Activated naive CD4-positive, alpha-beta T cell treated with anti-CD3 and anti-CD28 coated beads, Interleukin-2, amount 50 U/mL, for 72 hours (primary cell): Measurements from ENCODE around the gene ITM2C. TPM values are rescaled to one million over a fixed set of nuclear protein-coding genes. Genes with fewer than 3 reads are reported as not detected.
A peak's percentile ranks its signal among the peaks of the same experiment; 100 is the strongest.

Experiments used
- ATAC-seq, 2 donors: fragments of 150-1000 bp; cut with Tn5 transposase; 2 replicates each; pipeline ENCODE4 v1.10.0; 2021; ENCODE audit warnings: mild to moderate bottlenecking in 2 of 2, moderate library complexity in 2 of 2
- DNase-seq, 2 donors: peaks; one replicate each; pipeline ENCODE4 v3.0.0; 2021 to 2022; ENCODE audit warnings: low spot score in 2 of 2
- H3K27ac Mint-ChIP-seq, 2 donors: one replicate each; pipeline ENCODE4 v1.8.0; 2022; ENCODE audit warnings: mild to moderate bottlenecking in 2 of 2, mixed read lengths in 2 of 2
- H3K36me3 Mint-ChIP-seq, 2 donors: one replicate each; pipeline ENCODE4 v1.8.0; 2022; ENCODE audit warnings: mixed read lengths in 2 of 2
- H3K9me3 Mint-ChIP-seq, 2 donors: one replicate each; pipeline ENCODE4 v1.8.0; 2022; ENCODE audit warnings: mixed read lengths in 2 of 2
- total RNA-seq, 2 donors: library from RNA; stranded (reverse); gene quantifications; one replicate each; pipeline ENCODE4 v1.2.3, GENCODE V29; 2022

The ITM2C gene
- total RNA-seq, 2 donors from 2014 or later: 18.4 to 90.2 TPM

- DNase-seq: peak in 1 of 2 donors; percentile 61
- Mint-ChIP-seq H3K9me3 (no peaks in the 10 kb centered on the region), H3K36me3 (no peaks in the 10 kb centered on the region), H3K27ac (peak overlapping the region; percentile 61 to 86)
- peak; percentile 36 to 83 for ATAC-seq
These were observed 13.2 kb downstream of the ITM2C start for GRCh38 chr2:230877759-230878598.

- DNase-seq (peak in 1 of 2 donors; percentile 20), ATAC-seq (no peak)
- Mint-ChIP-seq H3K27ac (peak overlapping the region in 1 of 2 donors; percentile 61), H3K36me3 (no peaks in the 10 kb centered on the region), H3K9me3 (no peaks in the 10 kb centered on the region)
These were observed 14.0 kb downstream of the ITM2C start for GRCh38 chr2:230878599-230879188.

GRCh38 chr2:230879271-230879882 lies 14.6 kb downstream of the ITM2C start:
- no peak overlapping the region for H3K27ac Mint-ChIP-seq
- no peaks in the 10 kb centered on the region for H3K9me3 Mint-ChIP-seq
- no peaks in the 10 kb centered on the region for H3K36me3 Mint-ChIP-seq
- DNase-seq (peak in 1 of 2 donors; percentile 30), ATAC-seq (no peak)

- ATAC-seq (no peak), DNase-seq (no peak)
- no peaks in the 10 kb centered on the region for H3K9me3 Mint-ChIP-seq
- no peaks in the 10 kb centered on the region for H3K36me3 Mint-ChIP-seq
- H3K27ac Mint-ChIP-seq: no peak overlapping the region
These were observed 15.1 kb downstream of the ITM2C start for GRCh38 chr2:230879891-230880290.

- no peak for ATAC-seq
- H3K36me3 Mint-ChIP-seq: no peaks in the 10 kb centered on the region
These were observed 17.1 kb downstream of the ITM2C start for GRCh38 chr2:230881840-230882239.

GRCh38 chr2:230885463-230886130 lies 20.9 kb downstream of the ITM2C start:
- ATAC-seq (no peak), DNase-seq (no peak)
- Mint-ChIP-seq H3K9me3 (no peaks in the 10 kb centered on the region), H3K36me3 (no peaks in the 10 kb centered on the region), H3K27ac (peak overlapping the region in 1 of 2 donors; percentile 52)

More at GRCh38 chr2:230881840-230882239, 17.1 kb downstream of the ITM2C start:
- no peak overlapping the region for H3K27ac Mint-ChIP-seq
- DNase-seq: no peak
- H3K9me3 Mint-ChIP-seq: no peaks in the 10 kb centered on the region

GRCh38 chr2:230886206-230886605 lies 21.5 kb downstream of the ITM2C start:
- DNase-seq: no peak
- no peaks in the 10 kb centered on the region for H3K9me3 Mint-ChIP-seq
- peak overlapping the region in 1 of 2 donors; percentile 52 for H3K27ac Mint-ChIP-seq
- no peaks in the 10 kb centered on the region for H3K36me3 Mint-ChIP-seq
- ATAC-seq: no peak

- H3K27ac Mint-ChIP-seq: no peak overlapping the region
- H3K9me3 Mint-ChIP-seq: no peaks in the 10 kb centered on the region
- H3K36me3 Mint-ChIP-seq: no peaks in the 10 kb centered on the region
- no peak for ATAC-seq
- no peak for DNase-seq
These were observed 21.9 kb downstream of the ITM2C start for GRCh38 chr2:230886671-230887071.

GRCh38 chr2:230887342-230887741 lies 22.6 kb downstream of the ITM2C start:
- no peak for DNase-seq
- Mint-ChIP-seq H3K36me3 (no peaks in the 10 kb centered on the region), H3K27ac (no peak overlapping the region), H3K9me3 (no peaks in the 10 kb centered on the region)
- ATAC-seq: no peak

- ATAC-seq: no peak
- no peaks in the 10 kb centered on the region for H3K9me3 Mint-ChIP-seq
- no peak for DNase-seq
- no peak overlapping the region for H3K27ac Mint-ChIP-seq
- no peaks in the 10 kb centered on the region for H3K36me3 Mint-ChIP-seq
These were observed 24.2 kb downstream of the ITM2C start for GRCh38 chr2:230888824-230889400.

- H3K27ac Mint-ChIP-seq: no peak overlapping the region
- no peak for ATAC-seq
These were observed 25.3 kb downstream of the ITM2C start for GRCh38 chr2:230889911-230890601.

GRCh38 chr2:230890646-230891045 lies 25.9 kb downstream of the ITM2C start:
- no peaks in the 10 kb centered on the region for H3K9me3 Mint-ChIP-seq
- H3K27ac Mint-ChIP-seq: no peak overlapping the region
- ATAC-seq: no peak
- DNase-seq: no peak
- H3K36me3 Mint-ChIP-seq: peaks cover 0 to 8% of the 10 kb centered on the region in 2 donors

More at GRCh38 chr2:230889911-230890601, 25.3 kb downstream of the ITM2C start:
- Mint-ChIP-seq H3K9me3 (no peaks in the 10 kb centered on the region), H3K36me3 (peaks cover 0 to 8% of the 10 kb centered on the region in 2 donors)
- no peak for DNase-seq

GRCh38 chr2:230891064-230891463 lies 26.3 kb downstream of the ITM2C start:
- no peak for DNase-seq
- no peak for ATAC-seq

GRCh38 chr2:230891509-230891908 lies 26.8 kb downstream of the ITM2C start:
- Mint-ChIP-seq H3K9me3 (no peaks in the 10 kb centered on the region), H3K27ac (no peak overlapping the region), H3K36me3 (peaks cover 0 to 8% of the 10 kb centered on the region in 2 donors)
- ATAC-seq (no peak), DNase-seq (no peak)

More at GRCh38 chr2:230891064-230891463, 26.3 kb downstream of the ITM2C start:
- Mint-ChIP-seq H3K36me3 (peaks cover 0 to 8% of the 10 kb centered on the region in 2 donors), H3K9me3 (no peaks in the 10 kb centered on the region), H3K27ac (no peak overlapping the region)

- DNase-seq: no peak
- ATAC-seq: peak in 1 of 2 donors; percentile 56
- no peak overlapping the region for H3K27ac Mint-ChIP-seq
- peaks cover 0 to 8% of the 10 kb centered on the region in 2 donors for H3K36me3 Mint-ChIP-seq
- H3K9me3 Mint-ChIP-seq: no peaks in the 10 kb centered on the region
These were observed 28.6 kb downstream of the ITM2C start for GRCh38 chr2:230893338-230893737.
